ENCODE results near the gene SELENOH. TPM values are rescaled to one million over a fixed set of nuclear protein-coding genes. Genes with fewer than 3 reads are reported as not detected.

The SELENOH gene
- total and polyA plus RNA-seq, 2 of the 8 experiments (the other 6 are each of a cell fraction or from before 2014, with no cell fraction given) = 243 to 264 TPM

GRCh38 chr11:57773026-57773598, 31.8 kb downstream of the SELENOH start:
- Histone ChIP-seq H3K27ac (ENCODE audit: low read depth, low read length) (no peak overlapping the region), H2BK15ac (ENCODE audit: low read length) (no peak overlapping the region), H3K9ac (replicated peaks in 1 of 4; ENCODE audit: extremely low read depth in 1 of 4, low read depth in 3 of 4, low read length in 3 of 4) (no peak overlapping the region), H2BK5ac (ENCODE audit: low read depth, low read length) (no peak overlapping the region), H2AK5ac (ENCODE audit: low read depth, low read length) (no peak overlapping the region), H2BK12ac (ENCODE audit: low read depth, low read length) (no peak overlapping the region), H3K27me3 (replicated peaks in 1 of 4; ENCODE audit: control insufficient read depth in 3 of 4, extremely low read depth in 1 of 4, insufficient read depth in 3 of 4, low read length in 3 of 4) (no peaks in the 10 kb centered on the region), H3K4me2 (ENCODE audit: insufficient read depth in 1 of 2, low read depth in 2 of 2, low read length in 2 of 2) (no peak overlapping the region), H3K56ac (replicated peaks; ENCODE audit: insufficient read length, low read depth, low read length) (no peak overlapping the region), H2AFZ (ENCODE audit: low read length) (no peak overlapping the region), H2BK20ac (ENCODE audit: low read length) (no peak overlapping the region), H4K20me1 (replicated peaks in 1 of 2; ENCODE audit: control insufficient read depth in 1 of 2, insufficient read depth in 2 of 2, low read length in 2 of 2) (peaks cover 5 to 25% of the 10 kb centered on the region in 2 experiments), H3K79me2 (ENCODE audit: control insufficient read depth in 1 of 2, insufficient read depth in 2 of 2, low read length in 2 of 2) (peaks cover 43 to 95% of the 10 kb centered on the region in 2 experiments), H3K18ac (ENCODE audit: extremely low read depth, low read length) (no peak overlapping the region), H3K36me3 (ENCODE audit: control insufficient read depth in 2 of 4, insufficient read depth in 4 of 4, low read length in 3 of 4) (no peaks in the 10 kb centered on the region), H4K91ac (replicated peaks; ENCODE audit: insufficient read length, low read length) (no peak overlapping the region), H4K8ac (ENCODE audit: extremely low read depth, insufficient read depth, low read length) (no peak overlapping the region), H3K4me1 (replicated peaks in 1 of 4; ENCODE audit: control insufficient read depth in 3 of 4, insufficient read depth in 4 of 4, low read length in 3 of 4) (peaks cover 15 to 28% (median 26%) of the 10 kb centered on the region in 4 experiments), H3K9me3 (ENCODE audit: insufficient read depth in 2 of 2, low read depth in 1 of 2, low read length in 1 of 2) (no peaks in the 10 kb centered on the region), H2BK120ac (replicated peaks; ENCODE audit: low read depth, low read length) (no peak overlapping the region), H3K23ac (ENCODE audit: insufficient read length) (no peak overlapping the region), H3K4me3 (ENCODE audit: extremely low read depth in 1 of 4, insufficient read depth in 2 of 4, low read depth in 3 of 4, low read length in 4 of 4) (no peak overlapping the region), H4K5ac (ENCODE audit: insufficient read length, low read depth, low read length) (no peak overlapping the region), H3K79me1 (ENCODE audit: low read depth, low read length) (peaks cover 8% of the 10 kb centered on the region), H3K4ac (replicated peaks; ENCODE audit: insufficient read length, low read depth, low read length) (no peak overlapping the region), H3K23me2 (ENCODE audit: low read depth, low read length) (no peaks in the 10 kb centered on the region; the same call in 1 of the 2 replicates), H3K14ac (ENCODE audit: insufficient read length) (no peak overlapping the region)
- TF ChIP-seq SP2 (IDR thresholded peaks at IDR 0.05; ENCODE audit: low read length) (no peak), EZH2 (IDR thresholded peaks at IDR 0.05; ENCODE audit: low read depth, low read length, severe bottlenecking) (no peak), CTBP2 (IDR thresholded peaks at IDR 0.05; ENCODE audit: borderline replicate concordance, insufficient read depth, insufficient read length, low read length) (no peak), KDM5A (IDR thresholded peaks at IDR 0.05; ENCODE audit: low read length) (no peak), HDAC6 (IDR thresholded peaks at IDR 0.05; ENCODE audit: low read depth, low read length) (no peak), POLR2A (IDR thresholded peaks at IDR 0.05; ENCODE audit: control extremely low read depth in 1 of 2, low read depth in 2 of 2, low read length in 2 of 2) (no peak), GABPA (IDR thresholded peaks at IDR 0.05; ENCODE audit: borderline replicate concordance, insufficient read depth, low read length) (no peak)
- CTCF ChIA-PET (ENCODE audit: partially characterized antibody) = interaction anchor here (0.6 to 2.2 kb wide), 4 partner anchors 10 to 28 kb away, joined by 3 to 6 read pairs (median 4); partner anchors contain the start of gene BTBD18
- FAIRE-seq = no peak
- DNase-seq (ENCODE audit: low read depth in 1 of 2, low spot score in 2 of 2) = no peak
- 92% methylated on average over 5 of the region's 5 CpGs; no CpG with 5 or more reads in 1 of the 2 experiments for WGBS, 2 experiments (ENCODE audit: extremely low coverage in 1 of 2, insufficient coverage in 1 of 2, insufficient read length in 1 of 2, insufficient replicate concordance in 2 of 2, low coverage in 1 of 2, low lambda C conversion rate in 2 of 2, missing lambda C conversion rate in 1 of 2)
- POLR2A ChIA-PET (ENCODE audit: partially characterized antibody) = interaction anchor here (1.0 to 14.4 kb wide), 4 partner anchors 8 to 61 kb away, joined by 3 to 329 read pairs (median 12); partner anchors contain the start of genes CTNND1, MED19 and TMX2
